ENCODE measurements around the gene LSAMP. TPM values are rescaled to one million over a fixed set of nuclear protein-coding genes. Genes with fewer than 3 reads are reported as not detected.

The LSAMP gene
- total and polyA plus RNA-seq, 2 of the 4 experiments (the other 2 are of a cell fraction): 7.9 to 8.0 TPM

- H4K5ac ChIP-seq (ENCODE audit: low read depth, low read length): no peak overlapping the region
- no peak overlapping the region for H2BK15ac ChIP-seq (ENCODE audit: low read depth, low read length)
- CTCF ChIA-PET: no interaction called here
- H3K36me3 ChIP-seq (ENCODE audit: control insufficient read depth, insufficient read depth, low read length): no peaks in the 10 kb centered on the region
- no peak for DNase-seq
- no peaks in the 10 kb centered on the region for H3K9me3 ChIP-seq (ENCODE audit: control insufficient read depth, insufficient read depth, low read length)
- intact Hi-C loops (cut with micrococcal nuclease) (no loop called here), dilution Hi-C loops (cut with HindIII; ENCODE audit: low sequenced_read_pairs, unreplicated experiment) (no loop called here), in situ Hi-C loops (cut with MboI; ENCODE audit: low sequenced_read_pairs) (no loop called here)
- no peak overlapping the region for H3K9ac ChIP-seq (ENCODE audit: low read depth, low read length)
- no peak overlapping the region for H3K18ac ChIP-seq (ENCODE audit: low read depth, low read length)
- H2BK5ac ChIP-seq (ENCODE audit: low read depth, low read length, poor library complexity, severe bottlenecking): no peak overlapping the region
- H4K20me1 ChIP-seq (ENCODE audit: insufficient read depth, low read length): no peaks in the 10 kb centered on the region
- H2AK9ac ChIP-seq (replicated peaks; ENCODE audit: low read depth, low read length, poor library complexity): no peak overlapping the region
- H3K9me1 ChIP-seq (ENCODE audit: insufficient read depth, low read length): no peaks in the 10 kb centered on the region
- no peak overlapping the region for H2BK120ac ChIP-seq (ENCODE audit: low read depth, low read length)
- no peak overlapping the region for H3K4me3 ChIP-seq (ENCODE audit: insufficient read depth, low read depth, low read length)
- no peak overlapping the region for H3K14ac ChIP-seq (replicated peaks; ENCODE audit: low read depth, low read length)
- H2BK20ac ChIP-seq (ENCODE audit: low read depth, low read length): no peak overlapping the region
- H3K4ac ChIP-seq (ENCODE audit: low read depth, low read length): no peak overlapping the region
- H3K4me2 ChIP-seq (ENCODE audit: low read depth, low read length): no peak overlapping the region
- no peak overlapping the region for H2AFZ ChIP-seq (replicated peaks; ENCODE audit: low read length, poor library complexity)
- no peaks in the 10 kb centered on the region for H3K27me3 ChIP-seq (ENCODE audit: control insufficient read depth, insufficient read depth, low read length)
- H3K23ac ChIP-seq (ENCODE audit: low read depth, low read length): no peak overlapping the region
- no TSS peak for BruUV-seq (replicated peaks)
- no peak overlapping the region for H3K56ac ChIP-seq (ENCODE audit: extremely low read depth, insufficient read depth, low read length)
- POLR2A ChIA-PET (ENCODE audit: unreplicated experiment): no interaction called here
- no peak overlapping the region for H3K27ac ChIP-seq (ENCODE audit: insufficient read depth, low read length)
- H3K79me1 ChIP-seq (ENCODE audit: low read depth in 1 of 2, low read length in 2 of 2): no peaks in the 10 kb centered on the region
- TF ChIP-seq MAFK (IDR thresholded peaks at IDR 0.05; ENCODE audit: low read depth, low read length) (no peak), NFE2L2 (IDR thresholded peaks at IDR 0.05; ENCODE audit: low read depth, low read length) (no peak)
- H3K4me1 ChIP-seq (ENCODE audit: control insufficient read depth, insufficient read depth, low read length): peaks cover 7% of the 10 kb centered on the region; the same call in 1 of the 2 replicates
- H2AK5ac ChIP-seq (ENCODE audit: low read depth, low read length): no peak overlapping the region
- H4K8ac ChIP-seq (ENCODE audit: low read depth in 2 of 2, low read length in 2 of 2): no peak overlapping the region
- no peak for ATAC-seq (ENCODE audit: low read depth)
- H4K91ac ChIP-seq (ENCODE audit: insufficient read depth, low read depth, low read length): no peak overlapping the region
These were observed 264.1 kb downstream of the LSAMP start for GRCh38 chr3:116181159-116181558.
